ENCODE results near the gene ADRM1. TPM values are rescaled to one million over a fixed set of nuclear protein-coding genes. Genes with fewer than 3 reads are reported as not detected.

ADRM1 gene
- total and polyA plus RNA-seq, 2 of the 4 experiments (the other 2 are of a cell fraction) = 103 to 149 TPM

- H2BK5ac ChIP-seq (ENCODE audit: low read depth, low read length, poor library complexity, severe bottlenecking) = no peak overlapping the region
- POLR2A ChIA-PET (ENCODE audit: unreplicated experiment) = no interaction called here
- in situ Hi-C loops (cut with MboI; ENCODE audit: low sequenced_read_pairs) (no loop called here), dilution Hi-C loops (cut with HindIII; ENCODE audit: low sequenced_read_pairs, unreplicated experiment) (no loop called here), intact Hi-C loops (cut with micrococcal nuclease) (no loop called here)
- H3K9me3 ChIP-seq (ENCODE audit: control insufficient read depth, insufficient read depth, low read length) = no peaks in the 10 kb centered on the region
- no peak overlapping the region for H2BK120ac ChIP-seq (ENCODE audit: low read depth, low read length)
- H3K23ac ChIP-seq (ENCODE audit: low read depth, low read length) = no peak overlapping the region
- no peak overlapping the region for H3K14ac ChIP-seq (replicated peaks; ENCODE audit: low read depth, low read length)
- H3K56ac ChIP-seq (ENCODE audit: extremely low read depth, insufficient read depth, low read length) = no peak overlapping the region
- no peak overlapping the region for H3K9ac ChIP-seq (ENCODE audit: low read depth, low read length)
- no peak overlapping the region for H4K91ac ChIP-seq (ENCODE audit: insufficient read depth, low read depth, low read length)
- CTCF ChIA-PET = no interaction called here
- H3K4ac ChIP-seq (ENCODE audit: low read depth, low read length) = no peak overlapping the region
- no peaks in the 10 kb centered on the region for H3K27me3 ChIP-seq (ENCODE audit: control insufficient read depth, insufficient read depth, low read length)
- WGBS, 2 experiments (ENCODE audit: extremely low coverage in 2 of 2, insufficient read length in 1 of 2) = 93% methylated on average over 33 of the region's 55 CpGs; no CpG with 5 or more reads in 1 of the 2 experiments
- H3K4me2 ChIP-seq (ENCODE audit: low read depth, low read length) = no peak overlapping the region
- H4K20me1 ChIP-seq (ENCODE audit: insufficient read depth, low read length) = 0 out of 2 replicates have a peak, but pooled peaks cover under 1% of the 10 kb centered on the region
- no peak overlapping the region for H3K4me3 ChIP-seq (ENCODE audit: insufficient read depth, low read depth, low read length)
- no peaks in the 10 kb centered on the region for H3K4me1 ChIP-seq (ENCODE audit: control insufficient read depth, insufficient read depth, low read length)
- H2AK9ac ChIP-seq (replicated peaks; ENCODE audit: low read depth, low read length, poor library complexity) = no peak overlapping the region
- no peak overlapping the region for H2BK15ac ChIP-seq (ENCODE audit: low read depth, low read length)
- no peak overlapping the region for H3K18ac ChIP-seq (ENCODE audit: low read depth, low read length)
- TF ChIP-seq FOS (IDR thresholded peaks at IDR 0.05; ENCODE audit: low read depth, low read length) (no peak), CTCF (conservative IDR thresholded peaks at IDR 0.05; ENCODE audit: low read depth, low read length) (no peak), MAZ (IDR thresholded peaks at IDR 0.05; ENCODE audit: borderline replicate concordance, low read depth, low read length) (no peak), RFX5 (IDR thresholded peaks at IDR 0.05; ENCODE audit: low read depth, low read length) (no peak), SMC3 (IDR thresholded peaks at IDR 0.05; ENCODE audit: low read depth, low read length) (no peak), RAD21 (IDR thresholded peaks at IDR 0.05; ENCODE audit: low read length) (no peak), CEBPB (IDR thresholded peaks at IDR 0.05; ENCODE audit: low read depth, low read length) (no peak), POLR2A (IDR thresholded peaks at IDR 0.05; ENCODE audit: low read depth, low read length) (no peak), MXI1 (IDR thresholded peaks at IDR 0.05; ENCODE audit: borderline replicate concordance, low read depth, low read length) (no peak)
- H2BK20ac ChIP-seq (ENCODE audit: low read depth, low read length) = no peak overlapping the region
- peaks cover 51% of the 10 kb centered on the region for H3K36me3 ChIP-seq (ENCODE audit: control insufficient read depth, insufficient read depth, low read length)
- no TSS peak for BruUV-seq (replicated peaks)
- DNase-seq = no peak
- no peak overlapping the region for H2AFZ ChIP-seq (replicated peaks; ENCODE audit: low read length, poor library complexity)
- no peaks in the 10 kb centered on the region for H3K79me1 ChIP-seq (ENCODE audit: low read depth in 1 of 2, low read length in 2 of 2)
- no peak overlapping the region for H4K5ac ChIP-seq (ENCODE audit: low read depth, low read length)
- no peaks in the 10 kb centered on the region for H3K9me1 ChIP-seq (ENCODE audit: insufficient read depth, low read length)
- no peak overlapping the region for H3K27ac ChIP-seq (ENCODE audit: insufficient read depth, low read length)
- ATAC-seq (ENCODE audit: low read depth) = no peak
- no peak overlapping the region for H4K8ac ChIP-seq (ENCODE audit: low read depth in 2 of 2, low read length in 2 of 2)
- H2AK5ac ChIP-seq (ENCODE audit: low read depth, low read length) = no peak overlapping the region
Observed at GRCh38 chr20:62313460-62314338, 10.9 kb downstream of the ADRM1 start.
